ENCODE measurements around the gene ALPG. TPM values are rescaled to one million over a fixed set of nuclear protein-coding genes. Genes with fewer than 3 reads are reported as not detected.
"Not testable (repeated sequence)": the region's sequence is repeated elsewhere in the genome, so short reads cannot be mapped to it uniquely, and the experiment has no call there.

ALPG gene
- total RNA-seq, 2 experiments from 2014 or later, result not detected

- H3K27me3 Mint-ChIP-seq, result peaks cover 6% of the 10 kb centered on the region
These were observed 4.1 kb upstream of the ALPG start for GRCh38 chr2:232402518-232402917.

DNA sequence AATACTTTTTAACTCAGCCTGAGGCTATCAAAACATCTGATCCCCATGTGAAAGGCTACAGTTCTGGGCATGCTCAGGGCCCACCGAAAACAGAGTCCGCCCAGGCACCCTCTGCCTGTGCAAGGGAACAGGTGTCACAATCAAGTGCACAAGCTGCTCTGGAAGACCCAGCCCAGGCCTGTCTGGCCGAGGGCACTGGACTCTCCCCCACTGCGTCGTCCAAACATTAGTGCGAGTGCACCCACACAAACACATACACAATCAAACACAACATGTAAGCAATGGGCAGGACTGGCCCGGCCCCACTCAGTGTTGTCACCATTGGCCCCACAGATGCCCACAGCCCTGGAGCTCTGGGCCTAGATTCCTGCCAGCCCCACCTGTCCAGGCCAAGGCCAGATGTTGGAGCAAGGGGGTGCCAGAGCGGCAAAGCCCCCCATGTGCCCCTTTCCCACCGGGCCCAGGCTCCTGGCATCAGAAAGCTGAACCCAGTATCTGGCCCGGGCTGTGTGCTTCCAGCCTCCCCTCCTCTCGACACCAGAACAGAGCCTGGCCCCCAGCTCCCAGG is 617 bp upstream of the ALPG start:
- no peak overlapping the region for H3K27ac Mint-ChIP-seq
- no peaks in the 10 kb centered on the region for H3K4me1 Mint-ChIP-seq
- DNase-seq, result no peak
- H3K4me3 Mint-ChIP-seq, result no peak overlapping the region
- H3K36me3 Mint-ChIP-seq, result no peaks in the 10 kb centered on the region
- peaks cover 6% of the 10 kb centered on the region for H3K27me3 Mint-ChIP-seq
- no peaks in the 10 kb centered on the region for H3K9me3 Mint-ChIP-seq

More at GRCh38 chr2:232402518-232402917, 4.1 kb upstream of the ALPG start:
- Mint-ChIP-seq H3K36me3 (no peaks in the 10 kb centered on the region), H3K4me3 (no peak overlapping the region), H3K4me1 (no peaks in the 10 kb centered on the region), H3K9me3 (no peaks in the 10 kb centered on the region), H3K27ac (no peak overlapping the region)
- DNase-seq, result no peak

- H3K4me3 Mint-ChIP-seq, H3K27ac Mint-ChIP-seq, H3K9me3 Mint-ChIP-seq, H3K36me3 Mint-ChIP-seq, DNase-seq, H3K4me1 Mint-ChIP-seq: not testable (repeated sequence)
- H3K27me3 Mint-ChIP-seq, result peaks cover 14% of the 10 kb centered on the region
These were observed 945 bp downstream of the ALPG start for GRCh38 chr2:232407428-232408150.

- Mint-ChIP-seq H3K4me1 (peaks cover 12% of the 10 kb centered on the region), H3K27me3 (peaks cover 20% of the 10 kb centered on the region)
- DNase-seq, H3K9me3 Mint-ChIP-seq, H3K36me3 Mint-ChIP-seq, H3K27ac Mint-ChIP-seq, H3K4me3 Mint-ChIP-seq: not testable (repeated sequence)
These were observed 1.6 kb downstream of the ALPG start for GRCh38 chr2:232408269-232408668.

GRCh38 chr2:232409617-232410016 is 3.0 kb downstream of the ALPG start:
- Mint-ChIP-seq H3K4me1 (peaks cover 16% of the 10 kb centered on the region), H3K27me3 (peaks cover 32% of the 10 kb centered on the region)
- H3K9me3 Mint-ChIP-seq, H3K4me3 Mint-ChIP-seq, H3K27ac Mint-ChIP-seq, DNase-seq, H3K36me3 Mint-ChIP-seq: not testable (repeated sequence)

GRCh38 chr2:232410238-232410900 is 3.7 kb downstream of the ALPG start:
- H3K4me3 Mint-ChIP-seq, result no peak overlapping the region
- H3K9me3 Mint-ChIP-seq, result no peaks in the 10 kb centered on the region
- H3K27ac Mint-ChIP-seq, result no peak overlapping the region
- peaks cover 32% of the 10 kb centered on the region for H3K27me3 Mint-ChIP-seq
- peaks cover 16% of the 10 kb centered on the region for H3K4me1 Mint-ChIP-seq
- no peaks in the 10 kb centered on the region for H3K36me3 Mint-ChIP-seq
- no peak for DNase-seq

DNA sequence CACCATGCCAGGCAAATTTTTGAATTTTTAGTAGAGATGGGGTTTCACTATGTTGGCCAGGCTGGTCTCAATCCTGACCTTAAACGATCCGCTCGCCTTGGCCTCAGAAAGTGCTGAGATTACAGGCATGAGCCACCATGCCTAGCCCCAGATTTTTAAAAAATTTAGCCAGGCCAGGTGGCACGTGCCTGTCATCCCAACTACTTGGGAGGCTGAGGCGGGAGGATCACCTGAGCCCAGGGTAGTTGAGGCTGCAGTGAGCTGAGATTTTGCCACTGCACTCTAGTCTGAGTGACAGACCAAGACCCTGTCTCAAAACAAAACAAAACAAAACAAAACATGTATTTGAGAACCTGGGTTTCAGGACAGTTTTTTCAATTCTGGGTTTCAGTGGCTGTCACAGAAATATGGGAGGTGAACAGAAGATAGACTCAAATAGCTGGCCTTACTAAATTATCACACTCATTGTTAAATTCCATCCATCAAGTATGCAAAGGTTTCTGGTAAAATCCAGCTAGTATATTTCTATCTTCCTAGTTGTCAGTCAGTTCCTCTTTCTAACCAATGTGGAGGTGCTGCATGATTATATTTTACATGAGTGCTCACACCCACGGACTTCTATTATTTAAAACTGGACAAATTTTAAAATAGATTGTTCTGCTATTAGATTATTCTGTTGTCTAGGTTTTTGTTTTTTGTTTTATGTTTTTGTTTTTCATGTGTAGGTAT is 5.4 kb downstream of the ALPG start:
- H3K27ac Mint-ChIP-seq, result no peak overlapping the region
- no peak overlapping the region for H3K4me3 Mint-ChIP-seq
- H3K27me3 Mint-ChIP-seq, result peaks cover 45% of the 10 kb centered on the region
- no peaks in the 10 kb centered on the region for H3K36me3 Mint-ChIP-seq
- DNase-seq, result no peak
- H3K9me3 Mint-ChIP-seq, result no peaks in the 10 kb centered on the region
- peaks cover 16% of the 10 kb centered on the region for H3K4me1 Mint-ChIP-seq

DNA sequence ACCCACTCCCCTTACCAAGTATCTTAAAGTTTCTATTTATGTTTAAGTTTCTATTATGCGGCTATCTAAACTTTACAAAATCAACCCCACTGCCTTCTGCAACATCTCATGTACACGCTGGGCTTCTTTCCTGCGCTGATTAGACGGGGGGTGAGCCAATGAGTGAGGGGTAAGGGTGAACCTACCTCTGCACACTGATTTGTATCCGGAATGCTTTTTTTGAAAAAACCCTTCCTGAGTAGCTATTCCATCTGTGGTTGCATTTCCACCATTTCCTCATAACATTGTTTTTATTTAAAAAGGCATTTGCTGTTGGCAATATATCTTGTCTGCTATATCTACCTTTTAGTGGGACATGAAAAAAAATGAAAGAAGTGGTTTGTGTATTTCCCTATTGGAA is 6.3 kb downstream of the ALPG start:
- Mint-ChIP-seq H3K4me3 (no peak overlapping the region), H3K9me3 (no peaks in the 10 kb centered on the region), H3K36me3 (no peaks in the 10 kb centered on the region), H3K4me1 (peaks cover 16% of the 10 kb centered on the region), H3K27me3 (peaks cover 46% of the 10 kb centered on the region), H3K27ac (no peak overlapping the region)
- no peak for DNase-seq

DNA sequence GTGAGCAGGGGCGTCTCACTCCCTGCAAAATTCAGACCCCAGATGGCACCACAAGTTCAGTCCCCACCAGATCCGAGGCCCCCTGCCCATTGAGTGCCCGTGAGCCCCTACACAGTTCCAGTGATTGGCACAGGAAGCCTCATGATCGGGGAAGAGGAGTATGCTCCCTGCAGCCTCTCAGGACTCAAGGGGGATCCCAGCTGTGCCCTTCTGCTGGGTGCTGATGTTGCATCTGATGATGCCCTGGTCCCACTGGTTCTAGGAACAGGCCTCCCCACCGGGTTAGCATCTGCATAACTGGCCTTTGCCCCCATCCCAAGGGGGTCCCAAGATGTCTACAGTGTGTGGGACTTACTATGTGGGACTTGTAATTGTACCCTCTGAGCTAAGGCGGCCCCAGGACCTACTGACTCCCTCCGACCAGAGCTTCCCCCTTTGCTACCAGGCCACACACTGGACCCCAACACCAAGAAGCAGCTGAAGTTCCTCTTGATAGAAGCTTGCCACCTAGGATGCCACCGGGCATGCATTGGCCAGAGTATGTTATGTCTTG is 8.6 kb downstream of the ALPG start:
- peaks cover 19% of the 10 kb centered on the region for H3K4me1 Mint-ChIP-seq
- H3K4me3 Mint-ChIP-seq, result no peak overlapping the region
- peaks cover 66% of the 10 kb centered on the region for H3K27me3 Mint-ChIP-seq
- no peaks in the 10 kb centered on the region for H3K9me3 Mint-ChIP-seq
- no peaks in the 10 kb centered on the region for H3K36me3 Mint-ChIP-seq
- DNase-seq, result no peak
- no peak overlapping the region for H3K27ac Mint-ChIP-seq

DNA sequence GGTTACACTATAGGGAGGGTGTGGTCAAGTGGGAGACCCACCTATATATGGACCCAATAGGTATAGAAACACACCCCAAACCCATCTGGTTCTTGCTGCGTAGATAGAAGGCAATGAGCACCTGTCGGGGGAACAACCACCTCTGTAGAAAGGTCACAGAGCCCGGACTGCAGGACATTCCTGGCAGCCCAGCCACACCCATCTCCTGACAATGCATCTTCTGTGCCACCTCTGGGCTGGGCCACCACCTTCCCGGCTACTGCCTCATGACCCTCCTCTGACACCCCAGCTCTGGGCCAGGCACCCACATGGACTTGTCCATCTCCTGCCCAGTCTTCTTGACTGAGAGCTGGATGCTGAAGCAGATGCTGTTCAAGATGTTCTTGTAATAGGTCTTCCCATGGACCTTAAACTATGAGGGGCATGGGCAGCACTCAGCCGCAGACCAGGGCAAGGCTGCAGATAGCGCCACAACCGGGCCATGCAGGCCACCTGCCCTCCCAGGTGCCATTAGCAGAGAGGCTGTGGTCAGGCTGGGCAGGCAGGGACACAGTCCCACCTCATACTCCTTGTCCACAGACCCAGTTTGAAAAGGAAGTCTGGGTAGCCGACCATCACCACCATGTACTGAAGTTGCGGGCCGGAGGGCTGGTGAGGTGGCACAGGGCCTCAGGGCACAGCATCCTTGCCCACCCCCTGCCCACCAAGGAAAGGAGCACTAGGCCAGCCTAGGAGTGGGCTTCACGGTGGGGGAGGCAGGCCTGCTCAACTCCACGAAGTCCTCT is 9.3 kb downstream of the ALPG start:
- H3K9me3 Mint-ChIP-seq, result no peaks in the 10 kb centered on the region
- H3K4me1 Mint-ChIP-seq, result peaks cover 21% of the 10 kb centered on the region
- H3K36me3 Mint-ChIP-seq, result no peaks in the 10 kb centered on the region
- H3K4me3 Mint-ChIP-seq, result no peak overlapping the region
- no peak for DNase-seq
- H3K27ac Mint-ChIP-seq, result no peak overlapping the region
- H3K27me3 Mint-ChIP-seq, result peaks cover 65% of the 10 kb centered on the region

DNA sequence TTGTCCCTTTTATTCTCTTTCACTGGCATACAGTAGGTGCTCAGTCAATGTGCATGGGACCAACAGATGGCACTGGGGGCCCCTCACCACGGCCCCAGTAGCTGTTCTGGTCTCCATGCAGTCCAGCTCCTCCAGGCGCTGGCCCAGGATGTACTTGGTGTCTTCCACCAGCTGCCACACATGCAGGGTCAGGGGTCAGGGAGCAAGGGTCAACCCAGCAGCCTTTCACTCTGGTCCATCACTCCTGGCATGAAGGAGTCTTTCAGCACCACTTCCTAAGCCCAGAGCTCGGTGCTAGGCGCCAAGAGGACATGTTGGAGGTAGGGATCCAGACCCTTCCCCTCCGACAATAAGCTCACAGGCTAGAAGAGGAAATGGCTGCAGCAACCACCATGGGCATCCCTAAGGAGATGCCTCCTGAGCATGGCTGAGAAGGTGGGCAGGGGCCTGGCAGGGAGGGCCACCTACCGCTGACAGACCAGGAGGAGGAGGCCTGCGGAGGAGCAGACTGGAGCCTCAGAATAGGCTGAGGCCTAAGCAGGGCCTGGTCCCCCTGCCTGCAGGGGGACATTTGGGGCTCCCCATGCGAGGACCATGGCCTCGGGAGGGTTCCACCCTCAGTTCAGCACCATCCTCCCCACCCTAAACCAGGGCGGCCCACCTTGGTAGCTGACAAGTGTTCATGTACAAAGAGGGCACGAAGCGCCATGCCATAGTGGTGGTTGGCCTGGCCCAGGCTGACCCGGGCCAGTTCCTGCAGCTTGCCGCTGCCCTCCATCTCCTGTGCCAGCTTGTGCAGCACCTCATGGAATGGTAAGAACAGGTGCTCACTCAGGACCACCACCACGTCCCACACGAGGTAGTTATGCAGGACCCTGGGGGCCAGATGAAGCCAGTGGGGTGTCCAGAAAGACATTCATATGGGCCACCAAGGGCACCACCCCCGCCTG is 10.2 kb downstream of the ALPG start:
- H3K4me1 Mint-ChIP-seq, result peaks cover 21% of the 10 kb centered on the region
- DNase-seq, result no peak
- no peak overlapping the region for H3K4me3 Mint-ChIP-seq
- H3K27me3 Mint-ChIP-seq, result peaks cover 67% of the 10 kb centered on the region
- no peaks in the 10 kb centered on the region for H3K36me3 Mint-ChIP-seq
- no peak overlapping the region for H3K27ac Mint-ChIP-seq
- no peaks in the 10 kb centered on the region for H3K9me3 Mint-ChIP-seq

GRCh38 chr2:232417489-232417888 is 10.8 kb downstream of the ALPG start:
- H3K4me3 Mint-ChIP-seq, result no peak overlapping the region
- peaks cover 17% of the 10 kb centered on the region for H3K4me1 Mint-ChIP-seq
- no peaks in the 10 kb centered on the region for H3K9me3 Mint-ChIP-seq
- DNase-seq, result no peak
- H3K27ac Mint-ChIP-seq, result no peak overlapping the region
- H3K36me3 Mint-ChIP-seq, result no peaks in the 10 kb centered on the region
- peaks cover 71% of the 10 kb centered on the region for H3K27me3 Mint-ChIP-seq

DNA sequence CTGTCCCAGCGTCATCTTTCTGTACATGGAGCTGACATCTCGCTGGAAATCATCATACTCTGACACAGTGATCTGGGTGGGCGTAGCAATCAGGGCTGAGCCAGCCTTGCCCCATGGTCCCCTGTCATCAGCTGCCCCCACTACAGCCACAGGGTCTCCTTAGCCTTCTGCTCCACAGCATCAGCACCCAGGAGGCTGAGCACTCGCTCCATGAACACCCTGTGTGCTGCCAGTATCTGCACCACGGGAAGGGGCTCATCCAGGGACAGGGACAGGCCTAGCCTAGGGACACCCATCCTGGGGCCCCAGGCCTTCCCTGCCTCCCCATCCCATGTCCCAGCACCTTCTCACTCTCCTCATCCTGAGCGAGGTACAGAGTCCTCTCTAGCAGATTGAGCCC is 11.4 kb downstream of the ALPG start:
- H3K9me3 Mint-ChIP-seq, result no peaks in the 10 kb centered on the region
- no peaks in the 10 kb centered on the region for H3K36me3 Mint-ChIP-seq
- peak overlapping the region; percentile 29 for H3K4me3 Mint-ChIP-seq
- no peak overlapping the region for H3K27ac Mint-ChIP-seq
- H3K27me3 Mint-ChIP-seq, result peaks cover 70% of the 10 kb centered on the region
- H3K4me1 Mint-ChIP-seq, result peaks cover 12% of the 10 kb centered on the region
- DNase-seq, result no peak
